Measurements from ENCODE around the gene REEP2. TPM values are rescaled to one million over a fixed set of nuclear protein-coding genes. Genes with fewer than 3 reads are reported as not detected.

REEP2 gene
- total RNA-seq (under 1 TPM; 0.08 to 0.28 TPM), polyA plus RNA-seq (under 1 TPM in 1 of 2 donors, not detected in 1; 0.12 TPM)

GRCh38 chr5:138438724-138439476 is at the start of gene REEP2:
TSS of gene REEP2 (plus strand) at chr5:138439057. CDS start at chr5:138439209, 152 bp downstream.
- 3% methylated on average over 65 of the region's 65 CpGs for WGBS
- Histone ChIP-seq H3K36me3 (ENCODE audit: control insufficient read depth in 4 of 4, insufficient read depth in 3 of 4, low read depth in 1 of 4, low read length in 3 of 4) (peaks cover 5 to 25% (median 19%) of the 10 kb centered on the region in 4 donors), H3K27ac (ENCODE audit: low read depth in 1 of 2, low read length in 2 of 2) (no peak within 1 kb of the TSS), H3K9me3 (ENCODE audit: control insufficient read depth in 4 of 4, low read length in 3 of 4) (no peaks in the 10 kb centered on the region), H3K9ac (ENCODE audit: low read depth in 1 of 2, low read length in 2 of 2) (no peak within 1 kb of the TSS), H3K4me1 (ENCODE audit: control insufficient read depth in 4 of 4, insufficient read depth in 4 of 4, low read length in 3 of 4) (peaks cover 3 to 6% (median 4%) of the 10 kb centered on the region in 4 donors), H3K4me3 (ENCODE audit: low read depth in 1 of 3, low read length in 3 of 3) (peak within 1 kb of the TSS in 1 of 3 donors; percentile 58), H3K27me3 (ENCODE audit: control insufficient read depth in 4 of 4, insufficient read depth in 4 of 4, low read length in 3 of 4) (no peaks in the 10 kb centered on the region)
- DNase-seq (ENCODE audit: low spot score) = no peak
- TF ChIP-seq FOXA2 (IDR thresholded peaks at IDR 0.05) (no peak), CTCF (IDR thresholded peaks at IDR 0.05; ENCODE audit: low read depth, low read length, missing input control) (no peak), FOXA1 (IDR thresholded peaks at IDR 0.05) (no peak), HNF4G (IDR thresholded peaks at IDR 0.05) (no peak), REST (IDR thresholded peaks at IDR 0.05) (no peak), EGR1 (IDR thresholded peaks at IDR 0.05; ENCODE audit: low read depth in 2 of 2) (no peak), NR2F2 (IDR thresholded peaks at IDR 0.05) (no peak), HNF4A (conservative IDR thresholded peaks at IDR 0.05) (no peak), MAX (IDR thresholded peaks at IDR 0.05) (no peak), YY1 (IDR thresholded peaks at IDR 0.05) (no peak), GABPA (IDR thresholded peaks at IDR 0.05 in 1 of 2, conservative IDR thresholded peaks at IDR 0.05 in 1 of 2) (no peak), RXRA (IDR thresholded peaks at IDR 0.05) (no peak), TAF1 (conservative IDR thresholded peaks at IDR 0.05) (no peak), SP1 (IDR thresholded peaks at IDR 0.05) (no peak), ATF3 (IDR thresholded peaks at IDR 0.05) (no peak), RAD21 (IDR thresholded peaks at IDR 0.05) (no peak), ZBTB33 (IDR thresholded peaks at IDR 0.05) (no peak)

Data from liver (tissue), 9 donors.